Mucosa of descending colon (tissue), 3 donors: Measurements from ENCODE around the gene CYLD. TPM values are rescaled to one million over a fixed set of nuclear protein-coding genes. Genes with fewer than 3 reads are reported as not detected.

Source experiments
- ATAC-seq: fragments of 200-7000 bp; cut with Tn5 transposase; one replicate; pipeline ENCODE4 v1.9.1; 2020; ENCODE audit warnings: mild to moderate bottlenecking, moderate library complexity
- DNase-seq, 3 donors: peaks; one replicate each; pipeline ENCODE4 v3.0.0-alpha.2; 2020
- H3K36me3 ChIP-seq: fragments of 200-600 bp; one replicate; pipeline ENCODE4 v1.8.0; 2021; ENCODE audit warnings: low read depth, mild to moderate bottlenecking
- H3K4me1 ChIP-seq: fragments of 200-600 bp; one replicate; pipeline ENCODE4 v1.8.0; 2021; ENCODE audit warnings: low read depth, mild to moderate bottlenecking
- H3K4me3 ChIP-seq: fragments of 200-600 bp; one replicate; pipeline ENCODE4 v1.8.0; 2021; ENCODE audit warnings: mild to moderate bottlenecking
- H3K9me3 ChIP-seq: fragments of 200-600 bp; one replicate; pipeline ENCODE4 v1.8.0; 2021; ENCODE audit warnings: mild to moderate bottlenecking
- CTCF ChIP-seq: fragments of 200-600 bp; IDR thresholded peaks from one replicate; pipeline ENCODE4 v1.8.0; 2022; ENCODE audit warnings: antibody characterized with exemption, mild to moderate bottlenecking
- intact Hi-C, 2 donors: fragments of 100-400 bp; cut with DNase I in 1 of 2; cut with micrococcal nuclease in 1 of 2; formaldehyde crosslinking; loops; one replicate each; pipeline versions ENCODE4 v1.11.0 to v1.11.1; 2022; cut with DNase I, micrococcal nuclease
- total RNA-seq, 3 donors: library from RNA; stranded (reverse); fragmentation: NEBNext Ultra II Directional in 2 of 3; extraction: Animal tissue kit (Norgen Biotek cat#: 25700) in 2 of 3; gene quantifications; one replicate each; pipeline versions ENCODE4 v1.2.1 to v1.2.4, GENCODE V29; 2021 to 2023
- donor health status: DM: no; HTN: no; CAD: no; lungs with moderate emphysema.
- donor health status: DM: no; HTN: no; CAD: no.
- donor health status: DM: no; HTN: yes; CAD: no.

CYLD gene
- total RNA-seq, 3 donors from 2014 or later = 24.7 to 44.4 (median 35.5) TPM

GRCh38 chr16:50742576-50743200 lies 802 bp downstream of the CYLD start:
- TF ChIP-seq CTCF = no peak
- intact Hi-C loops = no loop called here
- peaks cover 11% of the 10 kb centered on the region for H3K4me1 ChIP-seq
- peak in 1 of 3 donors; percentile 47 for DNase-seq
- peak overlapping the region; percentile 82 for H3K4me3 ChIP-seq
- peaks cover 5% of the 10 kb centered on the region for H3K36me3 ChIP-seq
- no peaks in the 10 kb centered on the region for H3K9me3 ChIP-seq
- ATAC-seq = no peak

- no peak for ATAC-seq
- no peak for DNase-seq
- intact Hi-C loops = no loop called here
- H3K4me3 ChIP-seq = no peak overlapping the region
- H3K9me3 ChIP-seq = no peaks in the 10 kb centered on the region
- TF ChIP-seq CTCF = no peak
- H3K4me1 ChIP-seq = peaks cover 11% of the 10 kb centered on the region
- peaks cover 5% of the 10 kb centered on the region for H3K36me3 ChIP-seq
Measured at GRCh38 chr16:50743581-50744225, 1.8 kb downstream of the CYLD start.

GRCh38 chr16:50744881-50745280 lies 3.0 kb downstream of the CYLD start:
- DNase-seq = no peak
- no peak for ATAC-seq
- H3K36me3 ChIP-seq = peaks cover 5% of the 10 kb centered on the region
- H3K4me1 ChIP-seq = peaks cover 11% of the 10 kb centered on the region
- H3K9me3 ChIP-seq = no peaks in the 10 kb centered on the region
- TF ChIP-seq CTCF = no peak
- intact Hi-C loops = no loop called here
- no peak overlapping the region for H3K4me3 ChIP-seq

- peaks cover 5% of the 10 kb centered on the region for H3K36me3 ChIP-seq
- no peak overlapping the region for H3K4me3 ChIP-seq
- no peak for TF ChIP-seq CTCF
- peaks cover 11% of the 10 kb centered on the region for H3K4me1 ChIP-seq
- DNase-seq = no peak
- no peak for ATAC-seq
- intact Hi-C loops = no loop called here
- no peaks in the 10 kb centered on the region for H3K9me3 ChIP-seq
Measured at GRCh38 chr16:50745940-50746339, 4.1 kb downstream of the CYLD start.

GRCh38 chr16:50747207-50747956 lies 5.5 kb downstream of the CYLD start:
- no peak overlapping the region for H3K4me3 ChIP-seq
- intact Hi-C loops = no loop called here
- peaks cover 7% of the 10 kb centered on the region for H3K4me1 ChIP-seq
- ATAC-seq = peak; percentile 74
- H3K36me3 ChIP-seq = no peaks in the 10 kb centered on the region
- H3K9me3 ChIP-seq = no peaks in the 10 kb centered on the region
- no peak for TF ChIP-seq CTCF
- DNase-seq = no peak
